WTC11 (cell line): ENCODE results near the gene ASCC3. TPM values are rescaled to one million over a fixed set of nuclear protein-coding genes. Genes with fewer than 3 reads are reported as not detected.
"Not testable (repeated sequence)": the region's sequence is repeated elsewhere in the genome, so short reads cannot be mapped to it uniquely, and the experiment has no call there.

Source experiments
- ATAC-seq: fragments of 200-7000 bp; cut with Tn5 transposase; 2 replicates; pipeline ENCODE4 v1.10.0; 2021; ENCODE audit warnings: mild to moderate bottlenecking, moderate library complexity
- CTCF ChIA-PET: fragments of 300-600 bp; sonication (Branson Sonifier 250); formaldehyde crosslinking; loops from one replicate; lab custom pipeline; 2021; ENCODE audit warnings: antibody characterized with exemption; lab: Charles Lee
- POLR2A ChIA-PET: fragments of 350-600 bp; sonication (Branson Sonifier 250); formaldehyde crosslinking; loops from one replicate; lab custom pipeline; 2021; ENCODE audit warnings: antibody characterized with exemption; lab: Charles Lee
- DNase-seq: peaks from one replicate; pipeline ENCODE4 v3.0.0; 2021; ENCODE audit warnings: low spot score
- H3K27ac Mint-ChIP-seq: 2 replicates; pipeline ENCODE4 v1.8.0; 2021; ENCODE audit warnings: mixed read lengths
- H3K27me3 Mint-ChIP-seq: 2 replicates; pipeline ENCODE4 v1.8.0; 2021; ENCODE audit warnings: low read depth, mild to moderate bottlenecking, moderate library complexity, mixed read lengths
- H3K36me3 Mint-ChIP-seq: 2 replicates; pipeline ENCODE4 v1.8.0; 2021; ENCODE audit warnings: mixed read lengths
- H3K4me1 Mint-ChIP-seq: 2 replicates; pipeline ENCODE4 v1.8.0; 2022; ENCODE audit warnings: mixed read lengths
- H3K4me3 Mint-ChIP-seq: 2 replicates; pipeline ENCODE4 v1.8.0; 2021; ENCODE audit warnings: mild to moderate bottlenecking, moderate library complexity, mixed read lengths
- H3K9me3 Mint-ChIP-seq: 2 replicates; pipeline ENCODE4 v1.8.0; 2021; ENCODE audit warnings: mixed read lengths
- ATF2 ChIP-seq: sonication (generic); formaldehyde crosslinking; IDR thresholded peaks from 2 replicates; pipeline ENCODE4 v1.8.1; 2022; ENCODE audit warnings: low read depth, missing genetic modification reagents, borderline replicate concordance
- ATF3 ChIP-seq: sonication (generic); formaldehyde crosslinking; conservative IDR thresholded peaks from 2 replicates; pipeline ENCODE4 v1.8.1; 2022; ENCODE audit warnings: mild to moderate bottlenecking, missing genetic modification reagents
- CDX4 ChIP-seq: fragments of 250-450 bp; sonication (Bioruptor Pico); IDR thresholded peaks from 2 replicates; pipeline ENCODE4 v1.9.0; 2021; ENCODE audit warnings: moderate library complexity, mild to moderate bottlenecking, inconsistent platforms, borderline replicate concordance
- CREM ChIP-seq: sonication (generic); formaldehyde crosslinking; IDR thresholded peaks from 2 replicates; pipeline ENCODE4 v1.8.1; 2022; ENCODE audit warnings: mild to moderate bottlenecking, missing genetic modification reagents, moderate library complexity
- FOXJ3 ChIP-seq: sonication (generic); formaldehyde crosslinking; IDR thresholded peaks from 2 replicates; pipeline ENCODE4 v1.9.0; 2021; ENCODE audit warnings: missing genetic modification reagents, mild to moderate bottlenecking, borderline replicate concordance
- FOXK1 ChIP-seq: sonication (generic); formaldehyde crosslinking; IDR thresholded peaks from 2 replicates; pipeline ENCODE4 v1.8.0; 2022; ENCODE audit warnings: mild to moderate bottlenecking, moderate library complexity, missing genetic modification reagents
- HMGA2 ChIP-seq: fragments of 250-450 bp; sonication (Bioruptor Pico); IDR thresholded peaks from 2 replicates; pipeline ENCODE4 v1.4.0; 2021; ENCODE audit warnings: mild to moderate bottlenecking, moderate library complexity
- TEAD4 ChIP-seq: sonication (generic); formaldehyde crosslinking; IDR thresholded peaks from 2 replicates; pipeline ENCODE4 v1.8.0; 2022; ENCODE audit warnings: mild to moderate bottlenecking, missing genetic modification reagents
- ZNF281 ChIP-seq: sonication (generic); formaldehyde crosslinking; IDR thresholded peaks from 2 replicates; pipeline ENCODE4 v1.8.0; 2023; ENCODE audit warnings: mild to moderate bottlenecking, missing genetic modification reagents
- ZNF512 ChIP-seq: sonication (generic); formaldehyde crosslinking; IDR thresholded peaks from 2 replicates; pipeline ENCODE4 v1.8.1; 2022; ENCODE audit warnings: missing genetic modification reagents, borderline replicate concordance
- total RNA-seq: library from RNA; stranded (reverse); gene quantifications from 3 replicates; pipeline ENCODE4 v1.2.3, GENCODE V29; 2021

The ASCC3 gene
- total RNA-seq, 1 experiment from 2014 or later, result 80.7 TPM

GRCh38 chr6:100838011-100838410, 43.1 kb downstream of the ASCC3 start:
- DNase-seq, result no peak
- Mint-ChIP-seq H3K4me3 (no peak overlapping the region), H3K36me3 (no peaks in the 10 kb centered on the region)
- ChIA-PET POLR2A (no interaction called here), CTCF (no interaction called here)
- TF ChIP-seq CDX4 (CRISPR knock-in tag), result no peak
- TF ChIP-seq HMGA2 (CRISPR knock-in tag), result no peak
- no peak for TF ChIP-seq FOXJ3
- TF ChIP-seq CREM (CRISPR knock-in tag), result no peak
- TF ChIP-seq ZNF281 (CRISPR knock-in tag), result no peak
- no peak for TF ChIP-seq FOXK1
- TF ChIP-seq ATF3 (CRISPR knock-in tag), result no peak
- TF ChIP-seq, all 79 proteins: peak for 0
- Mint-ChIP-seq H3K4me1 (peaks cover 18% of the 10 kb centered on the region), H3K27me3 (no peaks in the 10 kb centered on the region), H3K9me3 (no peaks in the 10 kb centered on the region), H3K27ac (no peak overlapping the region)
- no peak for ATAC-seq

GRCh38 chr6:100833972-100834574, 47.1 kb downstream of the ASCC3 start:
- H3K4me1 Mint-ChIP-seq, result peaks cover 20% of the 10 kb centered on the region
- H3K36me3 Mint-ChIP-seq, result peaks cover 14% of the 10 kb centered on the region
- POLR2A ChIA-PET, result no interaction called here
- peaks cover 13% of the 10 kb centered on the region for H3K9me3 Mint-ChIP-seq
- CTCF ChIA-PET, result no interaction called here
- no peaks in the 10 kb centered on the region for H3K27me3 Mint-ChIP-seq
- DNase-seq (no peak), ATAC-seq (no peak)
- no peak overlapping the region for H3K4me3 Mint-ChIP-seq
- H3K27ac Mint-ChIP-seq, result no peak overlapping the region
- TF ChIP-seq TEAD4 (CRISPR knock-in tag), result no peak
- no peak for TF ChIP-seq ZNF512 (CRISPR knock-in tag)

- ATAC-seq, H3K27ac Mint-ChIP-seq, H3K4me3 Mint-ChIP-seq, H3K27me3 Mint-ChIP-seq, DNase-seq, POLR2A ChIA-PET: not testable (repeated sequence)
- H3K4me1 Mint-ChIP-seq, result peaks cover 20% of the 10 kb centered on the region
- H3K9me3 Mint-ChIP-seq, result peaks cover 13% of the 10 kb centered on the region
- H3K36me3 Mint-ChIP-seq, result peaks cover 22% of the 10 kb centered on the region
- CTCF ChIA-PET, result interaction anchor here (0.9 kb wide), 1 partner anchor 13 kb away, joined by 3 read pairs; no protein-coding TSS in a partner anchor
These were observed 52.0 kb downstream of the ASCC3 start for GRCh38 chr6:100829077-100829595.

GRCh38 chr6:100823041-100823440, 58.1 kb downstream of the ASCC3 start:
- DNase-seq, result no peak
- ChIA-PET CTCF (interaction anchor here (0.6 kb wide), 1 partner anchor 361 kb away, joined by 5 read pairs; no protein-coding TSS in a partner anchor), POLR2A (no interaction called here)
- Mint-ChIP-seq H3K4me3 (no peak overlapping the region), H3K9me3 (0 out of 2 replicates have a peak, but pooled peaks cover 3% of the 10 kb centered on the region), H3K27ac (peak overlapping the region; percentile 11), H3K4me1 (peaks cover 14% of the 10 kb centered on the region), H3K36me3 (peaks cover 8% of the 10 kb centered on the region), H3K27me3 (no peaks in the 10 kb centered on the region)
- ATAC-seq, result no peak
- no peak for TF ChIP-seq ATF2 (CRISPR knock-in tag)
